ENCODE data around the gene MT4. TPM values are rescaled to one million over a fixed set of nuclear protein-coding genes. Genes with fewer than 3 reads are reported as not detected.

The MT4 gene
- total RNA-seq, 1 donor from 2014 or later, result not detected

GRCh38 chr16:56520251-56520577 lies 44.7 kb upstream of the MT4 start:
- H3K27ac Mint-ChIP-seq, result peak overlapping the region; percentile 89

GRCh38 chr16:56525236-56525635 lies 39.6 kb upstream of the MT4 start:
- TF ChIP-seq CTCF (IDR thresholded peaks at IDR 0.05; ENCODE audit: unreplicated experiment), result no peak
- no peaks in the 10 kb centered on the region for H3K9me3 Mint-ChIP-seq
- peaks cover 18% of the 10 kb centered on the region for H3K27me3 Mint-ChIP-seq (ENCODE audit: low read depth)
- no peak overlapping the region for H3K4me3 Mint-ChIP-seq
- H3K36me3 Mint-ChIP-seq, result no peaks in the 10 kb centered on the region
- H3K4me1 Mint-ChIP-seq, result peaks cover 10% of the 10 kb centered on the region
- no peak overlapping the region for H3K27ac Mint-ChIP-seq
- no peak for DNase-seq (ENCODE audit: low spot score in 2 of 2, unreplicated experiment in 2 of 2)

More at GRCh38 chr16:56520251-56520577, 44.7 kb upstream of the MT4 start:
- H3K36me3 Mint-ChIP-seq, result no peaks in the 10 kb centered on the region
- H3K27me3 Mint-ChIP-seq (ENCODE audit: low read depth), result no peaks in the 10 kb centered on the region
- peak overlapping the region; percentile 79 for H3K4me3 Mint-ChIP-seq
- H3K4me1 Mint-ChIP-seq, result peaks cover 20% of the 10 kb centered on the region
- no peak for TF ChIP-seq CTCF (IDR thresholded peaks at IDR 0.05; ENCODE audit: unreplicated experiment)
- no peaks in the 10 kb centered on the region for H3K9me3 Mint-ChIP-seq
- no peak for DNase-seq (ENCODE audit: low spot score in 2 of 2, unreplicated experiment in 2 of 2)

DNA sequence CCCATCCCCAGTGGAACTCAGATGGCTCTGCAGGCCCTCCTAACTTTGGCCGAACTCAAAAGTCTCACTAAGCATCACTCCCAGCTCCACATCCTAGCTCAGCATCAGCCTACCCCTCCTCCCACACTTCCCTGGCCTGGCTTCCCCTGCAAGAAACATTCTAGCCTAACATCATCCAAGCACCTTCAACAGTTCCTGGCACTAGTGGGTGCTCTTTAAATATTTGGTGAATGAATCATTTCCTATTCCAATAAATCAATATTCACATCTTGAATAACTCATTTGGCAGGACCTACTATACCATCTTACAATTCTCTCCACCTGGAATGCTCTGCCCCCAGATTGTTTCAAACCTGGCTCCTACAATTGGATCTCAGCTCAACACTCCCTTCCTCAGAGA lies 34.0 kb upstream of the MT4 start:
- TF ChIP-seq CTCF (IDR thresholded peaks at IDR 0.05; ENCODE audit: unreplicated experiment), result no peak
- Mint-ChIP-seq H3K4me3 (no peak overlapping the region), H3K27ac (no peak overlapping the region), H3K9me3 (no peaks in the 10 kb centered on the region), H3K27me3 (ENCODE audit: low read depth) (peaks cover 60% of the 10 kb centered on the region), H3K36me3 (no peaks in the 10 kb centered on the region), H3K4me1 (peaks cover under 1% of the 10 kb centered on the region)
- no peak for DNase-seq (ENCODE audit: low spot score in 2 of 2, unreplicated experiment in 2 of 2)

GRCh38 chr16:56532714-56533113 lies 32.2 kb upstream of the MT4 start:
- Mint-ChIP-seq H3K4me3 (no peak overlapping the region), H3K9me3 (no peaks in the 10 kb centered on the region), H3K4me1 (no peaks in the 10 kb centered on the region), H3K27ac (no peak overlapping the region), H3K27me3 (ENCODE audit: low read depth) (peaks cover 65% of the 10 kb centered on the region), H3K36me3 (no peaks in the 10 kb centered on the region)
- DNase-seq (ENCODE audit: low spot score in 2 of 2, unreplicated experiment in 2 of 2), result no peak
- no peak for TF ChIP-seq CTCF (IDR thresholded peaks at IDR 0.05; ENCODE audit: unreplicated experiment)

GRCh38 chr16:56534847-56535383 lies 30.0 kb upstream of the MT4 start:
- Mint-ChIP-seq H3K27me3 (ENCODE audit: low read depth) (peaks cover 60% of the 10 kb centered on the region), H3K36me3 (no peaks in the 10 kb centered on the region), H3K4me3 (no peak overlapping the region), H3K4me1 (no peaks in the 10 kb centered on the region), H3K27ac (no peak overlapping the region), H3K9me3 (no peaks in the 10 kb centered on the region)
- DNase-seq (ENCODE audit: low spot score in 2 of 2, unreplicated experiment in 2 of 2), result no peak
- no peak for TF ChIP-seq CTCF (IDR thresholded peaks at IDR 0.05; ENCODE audit: unreplicated experiment)

- TF ChIP-seq CTCF (IDR thresholded peaks at IDR 0.05; ENCODE audit: unreplicated experiment), result no peak
- Mint-ChIP-seq H3K36me3 (no peaks in the 10 kb centered on the region), H3K4me1 (no peaks in the 10 kb centered on the region), H3K27ac (no peak overlapping the region), H3K27me3 (ENCODE audit: low read depth) (peaks cover 44% of the 10 kb centered on the region), H3K9me3 (peaks cover 3% of the 10 kb centered on the region), H3K4me3 (no peak overlapping the region)
- DNase-seq (ENCODE audit: low spot score in 2 of 2, unreplicated experiment in 2 of 2), result no peak
These were observed 26.5 kb upstream of the MT4 start for GRCh38 chr16:56538331-56538730.
